NCI-H1694 (cell line): ENCODE data around the gene CD40.

ENCODE experiments used
- DNase-seq: peaks from one replicate; lab custom pipeline; 2025; lab: John Stamatoyannopoulos, UW

Gene CD40

DNA sequence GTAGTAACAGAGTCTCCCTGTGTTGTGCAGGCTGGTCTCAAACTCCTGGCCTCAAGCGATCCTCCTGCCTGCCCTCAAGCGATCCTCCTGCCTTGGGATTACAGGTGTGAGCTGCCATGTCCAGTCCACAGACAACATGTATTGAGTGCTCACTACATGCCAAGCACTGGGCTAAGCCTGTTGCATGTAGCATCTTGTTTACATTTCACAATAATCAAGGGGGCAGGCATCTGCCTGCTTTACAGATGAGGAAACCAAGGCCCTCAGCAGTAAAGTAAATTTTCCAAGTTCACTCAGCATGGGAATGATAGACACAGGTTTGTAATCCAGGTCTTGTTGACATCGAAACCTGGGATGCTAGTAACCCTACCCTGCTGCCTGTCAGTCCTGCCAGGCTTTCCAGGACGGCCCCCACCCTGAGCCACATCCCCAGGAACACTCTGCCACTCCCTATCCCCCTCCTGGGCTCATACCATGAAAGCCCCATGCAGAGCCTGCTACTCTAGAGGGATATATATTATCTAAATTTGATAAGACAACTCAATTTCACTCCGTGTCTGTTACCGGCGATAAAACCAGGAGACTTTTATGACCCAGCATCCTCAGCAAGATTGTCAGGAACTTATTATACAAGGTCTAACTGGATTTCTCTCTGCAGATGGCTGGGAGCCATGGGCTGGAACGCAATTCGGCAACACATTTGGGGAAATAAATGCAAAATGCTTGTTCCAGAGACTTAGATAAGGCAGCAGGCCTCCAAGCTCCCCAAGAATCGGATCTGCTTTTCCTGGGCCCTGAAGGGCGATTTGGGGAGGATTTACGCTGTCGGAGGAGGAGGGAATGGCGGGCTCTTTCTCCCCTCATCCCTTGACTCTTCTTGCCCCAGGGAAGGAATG lies 30.4 kb downstream of the CD40 start:
- no peak for DNase-seq

DNA sequence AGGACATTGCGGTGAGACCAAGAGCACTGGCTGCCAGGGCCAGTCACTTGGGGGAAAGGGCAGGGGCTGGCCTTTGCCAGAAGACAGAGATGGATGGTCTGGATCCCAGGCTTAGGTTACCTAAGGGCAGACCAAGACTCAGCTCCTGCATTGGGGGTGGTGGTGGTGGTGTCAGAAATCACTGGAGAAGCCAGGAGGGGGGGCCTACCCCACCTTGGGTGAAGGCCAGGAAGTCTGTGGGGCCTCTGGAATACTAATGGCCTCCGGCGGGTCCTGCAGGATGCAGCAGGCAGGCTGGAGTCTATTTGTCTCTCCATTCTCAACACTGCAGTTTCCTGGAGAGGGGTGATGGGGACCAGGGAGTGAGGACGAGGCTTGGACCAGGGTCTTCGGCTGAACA lies 32.8 kb downstream of the CD40 start:
- DNase-seq, result no peak

DNA sequence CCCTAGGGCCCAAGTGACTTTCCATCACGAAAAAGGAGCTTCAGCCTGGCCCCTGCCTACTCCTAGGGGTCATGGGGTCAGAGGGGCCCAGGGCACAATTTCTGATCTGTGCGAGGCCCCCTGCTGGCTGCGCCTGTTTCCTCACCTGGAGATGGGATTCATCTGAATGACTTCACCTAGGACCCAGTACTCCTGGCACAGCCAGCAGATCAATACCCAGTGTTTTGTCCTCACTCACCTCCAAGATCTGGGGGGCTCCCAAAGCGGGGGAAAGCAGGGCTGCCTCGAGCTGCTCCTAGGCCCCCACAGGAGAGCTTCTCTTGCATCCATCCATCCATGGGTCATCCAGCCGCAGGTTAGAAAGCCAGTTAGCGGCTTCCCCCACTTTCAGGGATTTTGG lies 33.8 kb downstream of the CD40 start:
- DNase-seq, result no peak

- DNase-seq, result no peak
Observed at GRCh38 chr20:46152824-46153586, 34.9 kb downstream of the CD40 start.

- no peak for DNase-seq
Observed at GRCh38 chr20:46154305-46154704, 36.2 kb downstream of the CD40 start.

GRCh38 chr20:46154796-46155195 lies 36.7 kb downstream of the CD40 start:
- no peak for DNase-seq

DNA sequence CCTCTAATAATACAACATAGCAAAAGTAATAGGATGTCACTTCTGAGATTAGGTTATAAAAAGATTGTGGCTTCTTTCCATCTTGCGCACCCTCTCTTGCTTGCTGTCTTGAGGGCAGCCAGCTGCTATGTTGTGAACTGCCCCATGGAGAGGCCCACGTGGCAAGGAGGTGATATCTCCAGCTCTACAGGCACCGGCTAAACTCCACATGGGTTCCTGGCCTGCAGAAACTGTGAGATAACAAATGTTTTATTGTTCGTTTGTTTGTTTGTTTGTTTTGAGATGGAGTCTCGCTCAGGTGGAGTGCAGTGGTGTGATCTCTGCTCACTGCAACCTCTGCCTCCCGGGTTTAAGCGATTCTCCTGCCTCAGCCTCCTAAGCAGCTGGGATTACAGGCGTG lies 38.0 kb downstream of the CD40 start:
- no peak for DNase-seq

GRCh38 chr20:46157076-46157592 lies 39.0 kb downstream of the CD40 start:
- DNase-seq, result no peak

GRCh38 chr20:46157625-46158024 lies 39.5 kb downstream of the CD40 start:
- peak; percentile 11 for DNase-seq

GRCh38 chr20:46158476-46158987 lies 40.4 kb downstream of the CD40 start:
- no peak for DNase-seq

DNA sequence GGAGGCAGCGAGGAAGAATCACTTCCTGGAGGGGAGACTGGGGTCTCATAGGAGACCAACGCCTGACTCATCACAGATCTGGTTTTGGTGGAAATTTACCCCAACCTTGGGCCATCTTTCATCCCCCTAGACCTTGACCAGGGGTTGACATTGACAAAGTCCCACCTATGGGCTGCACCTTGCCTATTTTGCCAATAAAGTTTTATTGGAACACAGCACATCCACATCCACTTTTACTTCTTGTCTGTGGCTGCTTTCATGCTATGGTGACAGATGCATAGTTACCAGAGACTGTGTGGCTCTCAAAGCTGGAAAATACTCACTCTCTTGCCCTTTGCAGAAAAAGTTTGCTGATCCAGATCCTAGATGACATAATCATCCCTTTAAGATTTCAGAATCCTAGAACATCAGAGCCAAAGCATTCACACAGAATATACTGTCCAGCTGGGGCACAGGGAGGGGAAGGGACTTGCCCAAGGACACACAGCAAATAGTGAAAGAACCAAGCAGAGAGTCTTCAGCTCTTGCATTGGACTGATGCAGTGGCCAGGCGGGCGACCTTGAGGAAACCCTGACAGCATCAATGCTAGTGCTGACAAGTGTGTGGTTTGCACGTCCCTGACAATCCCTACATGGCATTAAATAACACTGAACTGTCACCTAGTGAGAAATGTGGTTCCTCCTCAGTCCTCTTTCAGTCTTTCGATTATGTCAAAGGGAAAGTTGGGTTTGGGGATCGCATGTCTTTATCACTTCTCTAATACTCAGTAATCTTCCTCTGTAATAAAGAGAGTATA lies 41.2 kb downstream of the CD40 start:
- DNase-seq, result no peak

DNA sequence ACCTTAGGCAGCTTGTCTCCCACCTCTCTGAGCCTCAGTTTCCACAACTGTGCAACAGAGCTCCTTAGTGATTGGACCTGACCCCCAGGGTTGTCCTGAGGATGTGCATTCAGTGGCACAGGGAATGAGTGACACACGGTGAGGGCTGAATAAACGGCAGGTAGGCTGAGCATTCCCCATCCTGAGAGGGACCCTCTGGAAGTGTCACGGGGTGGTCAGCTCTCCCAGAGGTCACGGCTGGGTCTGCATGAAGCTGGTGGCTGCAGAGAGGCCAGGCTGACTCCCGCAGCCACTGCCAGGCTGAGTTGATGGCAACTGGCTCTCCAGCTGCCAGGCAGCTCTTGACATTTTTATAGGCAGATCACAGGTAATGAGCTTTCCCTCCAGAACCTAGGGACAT lies 42.5 kb downstream of the CD40 start:
- DNase-seq, result no peak

GRCh38 chr20:46161921-46162320 lies 43.8 kb downstream of the CD40 start:
- DNase-seq, result no peak

DNA sequence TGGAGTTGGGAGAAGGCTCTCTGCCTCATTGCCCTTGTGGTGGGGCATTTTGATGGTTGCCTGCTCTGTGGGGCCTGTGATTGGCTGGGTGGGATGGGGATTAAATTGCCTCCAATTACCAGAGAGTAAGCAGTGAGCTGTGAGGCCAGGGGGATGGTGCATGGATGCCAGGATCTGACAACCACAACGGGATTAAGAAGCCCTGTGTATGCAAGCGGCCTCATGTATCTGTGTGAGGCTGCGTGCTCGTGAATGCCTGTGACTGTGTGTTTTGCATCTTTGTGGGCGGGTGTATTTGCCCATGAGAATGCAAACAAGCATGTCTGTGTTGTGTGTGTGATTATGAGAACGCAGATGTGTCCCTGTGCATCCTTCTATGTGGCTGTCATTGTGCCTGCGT lies 46.1 kb downstream of the CD40 start:
- no peak for DNase-seq

DNA sequence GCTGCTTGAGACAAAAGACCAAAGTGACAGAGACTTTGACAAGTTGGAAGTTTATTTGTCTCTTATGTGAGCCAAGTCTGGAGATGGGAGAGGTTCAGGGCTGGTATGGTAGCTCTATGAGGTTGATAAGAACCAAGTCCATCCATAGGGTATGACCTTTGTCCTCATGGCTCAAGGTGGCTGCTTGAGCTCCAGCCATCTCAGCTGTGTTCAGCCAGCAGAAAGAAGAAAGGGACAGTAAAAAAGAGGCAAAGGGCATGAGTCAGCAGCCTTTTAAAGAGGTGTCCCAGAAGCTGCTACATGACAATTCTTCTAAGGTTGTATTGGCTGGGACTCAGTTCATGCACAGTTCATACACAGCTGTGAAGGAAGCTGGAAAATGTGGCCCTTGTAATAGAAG lies 49.0 kb downstream of the CD40 start:
- DNase-seq, result no peak

DNA sequence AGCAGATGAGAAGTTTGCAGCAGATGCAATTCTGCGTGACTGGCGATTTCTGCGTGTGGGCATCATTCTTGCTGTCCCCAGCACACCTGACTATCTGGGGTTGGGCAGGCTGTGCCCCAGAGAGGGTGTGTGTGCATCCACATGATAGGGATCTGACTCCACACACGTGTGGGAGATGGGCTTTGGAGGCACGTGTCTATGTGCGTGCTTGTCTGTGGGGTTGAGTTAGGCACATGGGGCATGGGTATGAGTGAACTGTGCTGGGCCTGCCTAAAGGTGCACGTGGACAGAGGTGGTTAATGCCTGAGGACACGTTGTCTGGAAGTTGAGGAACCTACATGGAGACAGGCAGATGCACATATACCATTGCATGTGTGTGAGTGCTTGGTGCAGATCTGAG lies 50.3 kb downstream of the CD40 start:
- no peak for DNase-seq

DNA sequence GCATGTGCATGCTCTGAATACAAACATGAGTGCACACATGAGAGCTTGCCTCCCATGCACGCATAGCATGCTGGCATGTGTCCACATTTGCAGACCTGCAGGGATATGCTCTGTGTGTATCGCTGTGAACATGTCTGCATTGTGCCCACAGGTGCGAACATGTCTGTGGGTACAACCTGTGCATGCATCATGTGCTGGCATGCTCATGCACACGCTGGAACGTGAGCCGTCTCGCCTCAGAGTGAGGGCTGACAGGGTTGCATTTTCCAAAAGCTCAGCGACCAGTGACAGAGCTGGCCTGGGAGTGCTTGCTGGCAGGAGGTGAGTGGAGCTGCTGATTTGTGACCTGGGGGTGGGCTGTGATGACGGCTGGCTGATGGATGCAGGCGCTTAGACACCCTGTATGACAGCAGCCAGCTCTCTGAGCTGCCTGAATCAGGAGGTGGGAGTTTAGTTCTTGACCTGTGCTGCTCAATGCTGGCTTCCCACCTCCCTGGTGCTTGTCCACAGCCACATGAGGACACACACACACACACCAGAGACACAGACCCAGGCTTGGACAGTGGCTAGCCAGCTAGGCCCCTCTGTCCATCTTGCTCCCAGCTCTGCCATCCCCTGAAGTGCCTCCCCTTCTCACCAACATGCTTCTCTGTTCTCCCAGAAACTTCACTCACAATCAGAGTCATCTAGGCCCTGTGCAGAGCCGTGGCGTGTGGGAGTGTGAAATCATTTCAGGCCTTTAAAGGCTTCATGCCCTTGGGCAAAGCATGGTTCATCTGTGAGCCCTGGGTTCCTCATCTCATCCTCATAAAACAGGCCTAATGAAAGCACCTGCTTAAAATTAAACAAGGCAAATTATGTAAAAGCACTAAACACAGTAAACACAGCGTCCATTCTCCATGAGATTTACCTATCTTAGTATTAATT lies 51.4 kb downstream of the CD40 start:
- DNase-seq, result no peak

DNA sequence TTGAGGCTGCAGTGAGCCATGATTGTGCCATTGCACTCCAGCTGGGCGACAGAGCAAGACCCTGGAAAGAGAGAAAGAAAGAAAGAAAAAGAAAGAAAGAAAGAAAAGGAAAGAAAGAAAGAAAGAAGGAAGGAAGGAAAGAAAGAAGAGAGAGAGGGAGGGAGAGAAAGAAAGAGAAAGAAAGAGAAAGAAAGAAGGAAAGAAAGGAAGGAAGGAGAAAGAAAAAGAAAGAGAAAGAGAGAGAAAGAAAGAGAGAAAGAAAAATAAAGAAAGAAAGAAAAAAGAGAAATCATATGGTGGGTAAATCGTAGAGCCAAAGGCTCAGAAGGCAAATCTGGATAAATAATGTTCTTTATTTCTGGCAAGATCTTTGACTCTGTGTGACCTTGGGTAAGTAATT lies 53.4 kb downstream of the CD40 start:
- no peak for DNase-seq

- no peak for DNase-seq
Observed at GRCh38 chr20:46171909-46172308, 53.8 kb downstream of the CD40 start.

DNA sequence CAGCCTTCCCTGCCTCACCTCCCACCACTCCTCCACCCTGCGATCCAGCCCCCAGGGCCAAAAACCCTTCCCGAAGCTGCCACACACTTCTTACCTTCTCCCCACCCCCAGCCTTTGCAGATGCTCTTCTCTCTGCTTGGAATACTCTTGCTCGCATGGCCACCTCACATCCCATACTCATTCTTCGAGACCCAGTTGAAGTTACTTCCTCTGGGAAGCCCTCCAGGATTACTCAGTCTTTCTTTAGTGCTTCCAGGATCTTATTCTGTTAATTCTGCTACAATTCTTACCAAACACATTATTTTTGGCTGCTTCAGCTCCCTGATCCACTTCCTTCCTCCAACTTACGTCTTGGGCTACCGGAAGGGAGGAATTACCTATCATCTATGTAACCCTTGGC lies 54.3 kb downstream of the CD40 start:
- no peak for DNase-seq

DNA sequence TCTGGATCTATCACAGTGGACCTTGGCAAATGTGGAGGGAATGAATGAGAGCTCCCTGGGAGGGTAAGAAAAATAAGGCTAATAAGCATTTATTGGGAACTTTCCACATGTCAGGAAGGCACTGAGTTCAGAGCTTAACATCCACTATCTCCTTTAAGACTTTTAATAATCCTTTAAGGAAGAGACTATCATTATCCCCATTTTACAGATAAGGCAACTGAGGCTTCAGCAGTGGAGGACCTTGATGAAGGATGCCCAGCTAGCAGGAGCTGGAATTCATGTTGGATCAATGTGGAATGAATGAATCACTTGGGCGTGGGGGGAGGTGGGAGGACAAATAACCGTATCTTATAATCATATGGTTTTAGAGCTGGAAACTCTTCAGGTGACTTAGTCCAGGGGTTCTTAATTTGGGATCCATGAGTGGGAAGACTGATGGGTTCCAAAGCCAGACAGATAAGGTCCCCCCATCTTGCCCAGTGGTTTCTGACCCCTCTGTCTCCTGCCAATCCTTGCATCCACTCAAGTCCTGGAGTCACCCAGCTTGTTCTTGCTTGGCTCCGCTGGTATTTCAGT lies 54.9 kb downstream of the CD40 start:
- DNase-seq, result no peak
